ENCODE measurements around the gene LAPTM5. TPM values are rescaled to one million over a fixed set of nuclear protein-coding genes. Genes with fewer than 3 reads are reported as not detected.
A peak's percentile ranks its signal among the peaks of the same experiment; 100 is the strongest.
"Not testable (repeated sequence)": the region's sequence is repeated elsewhere in the genome, so short reads cannot be mapped to it uniquely, and the experiment has no call there.

LAPTM5 gene
- total RNA-seq, 2 experiments from 2014 or later: 326 to 386 TPM

- no peak overlapping the region for H3K27ac Mint-ChIP-seq
- peaks cover 21% of the 10 kb centered on the region for H3K27me3 Mint-ChIP-seq
- DNase-seq: no peak
- CTCF ChIA-PET: interaction anchor here (0.6 to 2.6 kb wide), 4 partner anchors 8 to 118 kb away, joined by 3 to 7 read pairs (median 3); no protein-coding TSS in a partner anchor
- no peaks in the 10 kb centered on the region for H3K9me3 Mint-ChIP-seq (ENCODE audit: low read depth)
- no peak for ATAC-seq
- H3K36me3 Mint-ChIP-seq: no peaks in the 10 kb centered on the region
- H3K4me3 Mint-ChIP-seq: no peak overlapping the region
- peaks cover 10% of the 10 kb centered on the region for H3K4me1 Mint-ChIP-seq
Measured at GRCh38 chr1:30793209-30793608, 35.6 kb upstream of the LAPTM5 start.

- Mint-ChIP-seq H3K4me1 (peaks cover 8% of the 10 kb centered on the region), H3K9me3 (ENCODE audit: low read depth) (no peaks in the 10 kb centered on the region), H3K27me3 (peaks cover 24% of the 10 kb centered on the region), H3K4me3 (no peak overlapping the region), H3K27ac (no peak overlapping the region), H3K36me3 (no peaks in the 10 kb centered on the region)
- CTCF ChIA-PET: interaction anchor here (1.0 kb wide), 1 partner anchor 9 kb away, joined by 3 read pairs; no protein-coding TSS in a partner anchor
- DNase-seq (no peak), ATAC-seq (no peak)
Measured at GRCh38 chr1:30791868-30792267, 34.3 kb upstream of the LAPTM5 start.

GRCh38 chr1:30790850-30791778 is 33.5 kb upstream of the LAPTM5 start:
- H3K9me3 Mint-ChIP-seq (ENCODE audit: low read depth): no peaks in the 10 kb centered on the region
- H3K4me1 Mint-ChIP-seq: peaks cover 8% of the 10 kb centered on the region
- no peak overlapping the region for H3K27ac Mint-ChIP-seq
- CTCF ChIA-PET: interaction anchor here (0.8 to 20.0 kb wide), 9 partner anchors 9 to 137 kb away, joined by 3 to 759 read pairs (median 3); partner anchors contain the start of gene MATN1
- no peak overlapping the region for H3K4me3 Mint-ChIP-seq
- no peak for DNase-seq
- H3K27me3 Mint-ChIP-seq: peaks cover 24% of the 10 kb centered on the region
- H3K36me3 Mint-ChIP-seq: no peaks in the 10 kb centered on the region
- peak; percentile 36 for ATAC-seq

GRCh38 chr1:30790256-30790525 is 32.6 kb upstream of the LAPTM5 start:
- H3K27me3 Mint-ChIP-seq: peaks cover 24% of the 10 kb centered on the region
- ATAC-seq; H3K9me3 Mint-ChIP-seq (ENCODE audit: low read depth); H3K27ac Mint-ChIP-seq; DNase-seq; H3K4me1 Mint-ChIP-seq; H3K36me3 Mint-ChIP-seq; H3K4me3 Mint-ChIP-seq: not testable (repeated sequence)
- CTCF ChIA-PET: interaction anchor here (1.1 to 20.0 kb wide), 6 partner anchors 11 to 138 kb away, joined by 3 to 759 read pairs (median 6); partner anchors contain the start of gene MATN1

- DNase-seq (no peak), ATAC-seq (no peak)
- Mint-ChIP-seq H3K4me1 (peaks cover 8% of the 10 kb centered on the region), H3K4me3 (no peak overlapping the region), H3K27me3 (peaks cover 24% of the 10 kb centered on the region), H3K27ac (no peak overlapping the region), H3K36me3 (no peaks in the 10 kb centered on the region), H3K9me3 (ENCODE audit: low read depth) (no peaks in the 10 kb centered on the region)
- CTCF ChIA-PET: interaction anchor here (0.7 to 20.0 kb wide), 5 partner anchors 10 to 122 kb away, joined by 3 to 759 read pairs (median 8); partner anchors contain the start of gene MATN1
Measured at GRCh38 chr1:30789388-30790255, 32.0 kb upstream of the LAPTM5 start.

GRCh38 chr1:30788580-30789387 is 31.2 kb upstream of the LAPTM5 start:
- H3K9me3 Mint-ChIP-seq (ENCODE audit: low read depth): no peaks in the 10 kb centered on the region
- H3K4me3 Mint-ChIP-seq: no peak overlapping the region
- ATAC-seq (no peak), DNase-seq (no peak)
- H3K27ac Mint-ChIP-seq: no peak overlapping the region
- H3K4me1 Mint-ChIP-seq: peaks cover 8% of the 10 kb centered on the region
- CTCF ChIA-PET: interaction anchor here (0.7 to 20.0 kb wide), 5 partner anchors 9 to 65 kb away, joined by 3 to 759 read pairs (median 3); partner anchors contain the start of genes LAPTM5 and MATN1
- H3K27me3 Mint-ChIP-seq: peaks cover 24% of the 10 kb centered on the region
- no peaks in the 10 kb centered on the region for H3K36me3 Mint-ChIP-seq

- no peak overlapping the region for H3K4me3 Mint-ChIP-seq
- H3K36me3 Mint-ChIP-seq: no peaks in the 10 kb centered on the region
- H3K27me3 Mint-ChIP-seq: peaks cover 23% of the 10 kb centered on the region
- DNase-seq (no peak), ATAC-seq (no peak)
- H3K9me3 Mint-ChIP-seq (ENCODE audit: low read depth): no peaks in the 10 kb centered on the region
- H3K27ac Mint-ChIP-seq: no peak overlapping the region
- CTCF ChIA-PET: interaction anchor here (1.1 to 20.0 kb wide), 4 partner anchors 8 to 64 kb away, joined by 3 to 759 read pairs (median 220); partner anchors contain the start of genes LAPTM5 and MATN1
- H3K4me1 Mint-ChIP-seq: peaks cover 8% of the 10 kb centered on the region
Measured at GRCh38 chr1:30787856-30788495, 30.4 kb upstream of the LAPTM5 start.

- H3K9me3 Mint-ChIP-seq (ENCODE audit: low read depth): no peaks in the 10 kb centered on the region
- peaks cover 14% of the 10 kb centered on the region for H3K4me1 Mint-ChIP-seq
- H3K27me3 Mint-ChIP-seq: peaks cover 21% of the 10 kb centered on the region
- no peak overlapping the region for H3K27ac Mint-ChIP-seq
- no peak for ATAC-seq
- no peak overlapping the region for H3K4me3 Mint-ChIP-seq
- no peaks in the 10 kb centered on the region for H3K36me3 Mint-ChIP-seq
- CTCF ChIA-PET: interaction anchor here (0.9 to 20.0 kb wide), 3 partner anchors 16 to 63 kb away, joined by 3 to 759 read pairs (median 438); partner anchors contain the start of genes LAPTM5 and MATN1
- no peak for DNase-seq
Measured at GRCh38 chr1:30787266-30787665, 29.7 kb upstream of the LAPTM5 start.

GRCh38 chr1:30786264-30786991 is 28.9 kb upstream of the LAPTM5 start:
- no peak for DNase-seq
- CTCF ChIA-PET: interaction anchor here (0.9 to 20.0 kb wide), 4 partner anchors 17 to 382 kb away, joined by 3 to 759 read pairs (median 222); partner anchors contain the start of genes LAPTM5 and MATN1
- Mint-ChIP-seq H3K36me3 (no peaks in the 10 kb centered on the region), H3K4me3 (no peak overlapping the region), H3K9me3 (ENCODE audit: low read depth) (no peaks in the 10 kb centered on the region), H3K4me1 (peaks cover 14% of the 10 kb centered on the region), H3K27ac (no peak overlapping the region), H3K27me3 (peaks cover 17% of the 10 kb centered on the region)
- ATAC-seq: no peak

GRCh38 chr1:30785714-30786113 is 28.1 kb upstream of the LAPTM5 start:
- CTCF ChIA-PET: interaction anchor here (1.2 to 20.0 kb wide), 4 partner anchors 30 to 383 kb away, joined by 5 to 759 read pairs (median 246); partner anchors contain the start of genes LAPTM5 and MATN1
- H3K36me3 Mint-ChIP-seq: no peaks in the 10 kb centered on the region
- ATAC-seq: no peak
- peaks cover 10% of the 10 kb centered on the region for H3K4me1 Mint-ChIP-seq
- H3K27ac Mint-ChIP-seq: no peak overlapping the region
- H3K27me3 Mint-ChIP-seq: peaks cover 14% of the 10 kb centered on the region
- H3K4me3 Mint-ChIP-seq: no peak overlapping the region
- no peaks in the 10 kb centered on the region for H3K9me3 Mint-ChIP-seq (ENCODE audit: low read depth)
- no peak for DNase-seq

- H3K4me3 Mint-ChIP-seq: no peak overlapping the region
- DNase-seq (no peak), ATAC-seq (no peak)
- H3K9me3 Mint-ChIP-seq (ENCODE audit: low read depth): no peaks in the 10 kb centered on the region
- peaks cover 14% of the 10 kb centered on the region for H3K27me3 Mint-ChIP-seq
- no peak overlapping the region for H3K27ac Mint-ChIP-seq
- H3K4me1 Mint-ChIP-seq: peaks cover 8% of the 10 kb centered on the region
- no peaks in the 10 kb centered on the region for H3K36me3 Mint-ChIP-seq
- CTCF ChIA-PET: interaction anchor here (0.6 to 20.0 kb wide), 5 partner anchors 11 to 383 kb away, joined by 3 to 759 read pairs (median 54); partner anchors contain the start of genes LAPTM5 and MATN1
Measured at GRCh38 chr1:30785181-30785580, 27.6 kb upstream of the LAPTM5 start.

Measured in activated CD8-positive, alpha-beta memory T cell treated with anti-CD3 and anti-CD28 coated beads, Interleukin-2, amount 10 ng/mL, durations not matched to agents 7 days and 5 days (primary cell).